ENCODE measurements around the gene DZIP1. TPM values are rescaled to one million over a fixed set of nuclear protein-coding genes. Genes with fewer than 3 reads are reported as not detected.

The DZIP1 gene
- polyA plus RNA-seq, 1 experiment = 32.9 TPM

DNA sequence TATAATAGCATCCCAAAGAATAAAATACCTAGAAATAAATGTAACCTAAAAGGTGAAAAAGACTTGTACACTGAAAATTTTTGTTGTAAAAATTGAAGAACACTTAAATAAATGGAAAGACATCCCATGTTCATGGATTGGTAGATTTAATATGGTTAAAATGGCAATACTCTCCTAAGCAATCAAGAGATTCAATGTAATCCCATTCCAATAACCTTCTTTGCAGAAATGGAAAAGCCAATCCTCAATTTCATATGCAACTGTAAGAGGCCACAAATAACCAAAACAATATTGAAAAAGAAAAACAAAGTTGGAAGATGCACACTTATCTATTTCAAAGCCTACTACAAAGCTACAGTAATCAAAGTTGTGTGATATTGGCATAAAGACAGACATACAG is 17.7 kb downstream of the DZIP1 start:
- POLR2A ChIA-PET = interaction anchor here (1.0 to 2.1 kb wide), 2 partner anchors 15 to 18 kb away, joined by 3 to 6 read pairs; partner anchors contain the start of gene DZIP1
- Histone ChIP-seq H3K4me3 (ENCODE audit: low read depth, low read length) (no peak overlapping the region), H3K27me3 (ENCODE audit: control insufficient read depth, insufficient read depth, low read length) (no peaks in the 10 kb centered on the region), H3K9me3 (ENCODE audit: control insufficient read depth, insufficient read depth, low read length) (0 out of 2 replicates have a peak, but pooled peaks cover 3% of the 10 kb centered on the region), H3K27ac (ENCODE audit: low read depth, low read length) (no peak overlapping the region)
- no peak for DNase-seq (ENCODE audit: low read depth, low spot score)
- CTCF ChIA-PET = interaction anchor here (1.2 to 10.1 kb wide), 3 partner anchors 9 to 208 kb away, joined by 3 to 266 read pairs (median 103); no protein-coding TSS in a partner anchor
- TF ChIP-seq, protein P1, sequence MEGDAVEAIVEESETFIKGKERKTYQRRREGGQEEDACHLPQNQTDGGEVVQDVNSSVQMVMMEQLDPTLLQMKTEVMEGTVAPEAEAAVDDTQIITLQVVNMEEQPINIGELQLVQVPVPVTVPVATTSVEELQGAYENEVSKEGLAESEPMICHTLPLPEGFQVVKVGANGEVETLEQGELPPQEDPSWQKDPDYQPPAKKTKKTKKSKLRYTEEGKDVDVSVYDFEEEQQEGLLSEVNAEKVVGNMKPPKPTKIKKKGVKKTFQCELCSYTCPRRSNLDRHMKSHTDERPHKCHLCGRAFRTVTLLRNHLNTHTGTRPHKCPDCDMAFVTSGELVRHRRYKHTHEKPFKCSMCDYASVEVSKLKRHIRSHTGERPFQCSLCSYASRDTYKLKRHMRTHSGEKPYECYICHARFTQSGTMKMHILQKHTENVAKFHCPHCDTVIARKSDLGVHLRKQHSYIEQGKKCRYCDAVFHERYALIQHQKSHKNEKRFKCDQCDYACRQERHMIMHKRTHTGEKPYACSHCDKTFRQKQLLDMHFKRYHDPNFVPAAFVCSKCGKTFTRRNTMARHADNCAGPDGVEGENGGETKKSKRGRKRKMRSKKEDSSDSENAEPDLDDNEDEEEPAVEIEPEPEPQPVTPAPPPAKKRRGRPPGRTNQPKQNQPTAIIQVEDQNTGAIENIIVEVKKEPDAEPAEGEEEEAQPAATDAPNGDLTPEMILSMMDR (IDR thresholded peaks at IDR 0.05; ENCODE audit: low read depth, low read length) = no peak

GRCh38 chr13:95624020-95624419 is 20.5 kb downstream of the DZIP1 start:
- peaks cover 6% of the 10 kb centered on the region; the same call in 1 of the 2 replicates for H3K9me3 ChIP-seq (ENCODE audit: control insufficient read depth, insufficient read depth, low read length)
- TF ChIP-seq, protein P1 (IDR thresholded peaks at IDR 0.05; ENCODE audit: low read depth, low read length) = peak; percentile 79
- ChIA-PET CTCF (interaction anchor here (0.6 to 10.1 kb wide), 46 partner anchors 9 to 1193 kb away, joined by 3 to 266 read pairs (median 4); partner anchors contain the start of gene DZIP1), POLR2A (interaction anchor here (1.0 to 1.4 kb wide), 3 partner anchors 20 to 212 kb away, joined by 3 to 7 read pairs (median 4); partner anchors contain the start of gene DZIP1)
- no peak overlapping the region for H3K27ac ChIP-seq (ENCODE audit: low read depth, low read length)
- no peak for DNase-seq (ENCODE audit: low read depth, low spot score)
- H3K27me3 ChIP-seq (ENCODE audit: control insufficient read depth, insufficient read depth, low read length) = no peaks in the 10 kb centered on the region
- H3K4me3 ChIP-seq (ENCODE audit: low read depth, low read length) = no peak overlapping the region

DNA sequence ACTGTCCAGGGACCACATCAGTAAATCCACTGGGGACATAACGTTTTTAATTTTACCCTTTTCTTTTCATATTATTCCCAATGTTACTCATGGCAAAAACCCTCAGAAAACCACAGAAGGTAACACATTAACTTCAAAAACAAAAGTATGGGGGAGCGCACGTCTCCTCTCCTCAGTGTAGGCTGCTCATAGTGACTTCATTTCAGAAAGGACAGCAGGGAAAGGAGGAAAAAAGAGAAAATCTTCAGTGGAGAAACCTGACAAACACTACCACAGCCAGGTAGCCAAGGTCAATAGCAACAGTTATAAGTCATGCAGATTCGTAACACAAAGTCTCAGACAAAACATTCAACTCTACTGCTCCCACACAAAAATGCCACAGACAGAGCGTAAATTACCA is 21.4 kb downstream of the DZIP1 start:
- H3K4me3 ChIP-seq (ENCODE audit: low read depth, low read length) = no peak overlapping the region
- DNase-seq (ENCODE audit: low read depth, low spot score) = no peak
- POLR2A ChIA-PET = no interaction called here
- peaks cover 6% of the 10 kb centered on the region; the same call in 1 of the 2 replicates for H3K9me3 ChIP-seq (ENCODE audit: control insufficient read depth, insufficient read depth, low read length)
- CTCF ChIA-PET = interaction anchor here (0.8 to 10.1 kb wide), 19 partner anchors 8 to 1194 kb away, joined by 3 to 266 read pairs (median 9); partner anchors contain the start of gene DZIP1
- TF ChIP-seq, protein P1 (IDR thresholded peaks at IDR 0.05; ENCODE audit: low read depth, low read length) = no peak
- no peaks in the 10 kb centered on the region for H3K27me3 ChIP-seq (ENCODE audit: control insufficient read depth, insufficient read depth, low read length)
- H3K27ac ChIP-seq (ENCODE audit: low read depth, low read length) = no peak overlapping the region

GRCh38 chr13:95620825-95621498 is 23.5 kb downstream of the DZIP1 start:
- Histone ChIP-seq H3K9me3 (ENCODE audit: control insufficient read depth, insufficient read depth, low read length) (peaks cover 3% of the 10 kb centered on the region; the same call in 1 of the 2 replicates), H3K4me3 (ENCODE audit: low read depth, low read length) (no peak overlapping the region), H3K27ac (ENCODE audit: low read depth, low read length) (no peak overlapping the region), H3K27me3 (ENCODE audit: control insufficient read depth, insufficient read depth, low read length) (no peaks in the 10 kb centered on the region)
- CTCF ChIA-PET = interaction anchor here (0.8 to 10.1 kb wide), 4 partner anchors 40 to 213 kb away, joined by 3 to 266 read pairs (median 18); no protein-coding TSS in a partner anchor
- no peak for DNase-seq (ENCODE audit: low read depth, low spot score)
- TF ChIP-seq, protein P1 (IDR thresholded peaks at IDR 0.05; ENCODE audit: low read depth, low read length) = no peak
- POLR2A ChIA-PET = interaction anchor here (0.5 kb wide), 1 partner anchor 483 kb away, joined by 4 read pairs; no protein-coding TSS in a partner anchor
